GM08714 (cell line): ENCODE results near the gene EFCAB10.
A peak's percentile ranks its signal among the peaks of the same experiment; 100 is the strongest.

ENCODE experiments used
- H3K4me3 ChIP-seq: fragments of 200-500 bp; sonication (Bioruptor generic); 2 replicates; pipeline ENCODE4 v1.5.1; 2014; ENCODE audit warnings: mild to moderate bottlenecking, low read length, inconsistent platforms
- ZNF274 ChIP-seq: IDR thresholded peaks from 2 replicates; pipeline ENCODE4 v1.6.1; 2012; ENCODE audit warnings: mild to moderate bottlenecking, low read depth, low read length

EFCAB10 gene

DNA sequence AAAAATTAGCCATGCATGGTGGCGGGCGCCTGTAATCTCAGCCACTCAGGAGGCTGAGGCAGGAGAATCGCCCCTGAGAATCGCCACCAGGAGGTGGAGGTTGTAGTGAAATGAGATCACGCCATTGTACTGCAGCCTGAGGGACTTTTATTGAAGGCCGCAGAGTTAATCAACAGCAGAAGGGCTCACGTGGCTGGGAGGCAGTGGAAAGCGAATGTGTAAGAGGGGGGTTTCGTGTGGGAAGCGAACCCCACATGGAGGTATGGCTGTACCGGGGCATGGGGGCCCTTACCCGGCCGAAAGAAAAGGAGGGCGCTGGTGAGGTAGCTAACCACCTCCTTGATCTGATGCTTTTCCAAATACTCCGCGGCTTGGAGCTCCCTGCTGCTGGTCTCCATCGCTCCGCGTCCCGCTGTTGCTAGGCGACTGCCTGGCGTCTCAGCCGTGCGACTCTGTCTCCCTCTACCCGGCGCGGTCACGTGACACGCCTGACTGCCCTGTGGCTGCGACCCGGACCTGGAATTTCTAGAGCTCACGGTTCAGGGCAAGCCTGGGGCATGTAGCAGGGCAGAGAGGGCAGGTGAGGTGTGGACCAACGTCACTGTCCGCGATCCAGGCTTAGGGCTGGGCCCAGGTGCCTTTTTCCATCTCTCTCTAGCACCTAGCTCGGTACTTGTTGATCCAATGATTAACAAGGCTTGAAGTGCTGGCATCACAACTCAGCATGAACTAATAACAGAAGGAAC, at the start of gene EFCAB10:
TSS of gene EFCAB10 (minus strand) at position 428 of the 746 bp plus-strand sequence. CDS start at position 398, 30 bp downstream.
- TF ChIP-seq ZNF274: no peak
- peak within 1 kb of the TSS; percentile 57; the same call in 1 of the 2 replicates for H3K4me3 ChIP-seq

DNA sequence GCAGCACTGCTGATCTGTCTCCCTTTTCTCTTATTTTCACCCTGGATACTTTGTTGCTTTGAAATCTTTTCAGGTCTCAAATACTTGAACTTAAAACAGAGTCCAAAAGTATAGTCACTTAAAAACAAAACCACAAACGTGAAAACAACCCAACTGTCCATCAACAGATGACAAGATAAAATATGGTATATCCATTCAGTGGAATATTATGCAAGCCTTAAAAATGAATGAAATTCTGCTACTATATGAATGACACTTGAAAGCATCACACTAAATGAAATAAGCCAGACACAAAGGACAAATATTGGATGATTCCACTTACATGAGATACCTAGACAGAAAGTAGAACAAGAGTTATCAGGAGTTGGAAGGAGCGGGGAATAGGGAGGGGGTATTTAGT, 44.7 kb upstream of the EFCAB10 start:
- H3K4me3 ChIP-seq: no peak overlapping the region
- no peak for TF ChIP-seq ZNF274

DNA sequence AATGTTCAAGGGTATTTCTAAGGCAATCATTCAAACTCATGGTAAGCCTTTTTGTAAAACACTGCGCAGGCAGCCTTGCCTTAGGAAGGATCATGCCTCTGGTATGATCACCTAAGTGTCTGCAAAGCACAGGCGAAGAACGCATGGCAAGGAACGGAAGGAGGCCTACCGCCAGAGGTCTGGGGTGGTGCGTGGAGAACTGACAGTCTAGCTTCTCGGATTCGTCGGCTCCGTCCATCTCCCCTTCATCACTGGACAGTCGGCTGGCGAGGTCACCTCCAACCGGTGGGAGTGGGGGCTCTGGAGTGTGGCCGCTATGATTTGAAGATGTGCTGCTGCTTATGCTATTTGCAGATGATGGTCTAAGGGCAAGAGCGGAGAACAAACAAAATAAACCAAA, 42.6 kb upstream of the EFCAB10 start:
- no peak overlapping the region for H3K4me3 ChIP-seq
- TF ChIP-seq ZNF274: no peak

DNA sequence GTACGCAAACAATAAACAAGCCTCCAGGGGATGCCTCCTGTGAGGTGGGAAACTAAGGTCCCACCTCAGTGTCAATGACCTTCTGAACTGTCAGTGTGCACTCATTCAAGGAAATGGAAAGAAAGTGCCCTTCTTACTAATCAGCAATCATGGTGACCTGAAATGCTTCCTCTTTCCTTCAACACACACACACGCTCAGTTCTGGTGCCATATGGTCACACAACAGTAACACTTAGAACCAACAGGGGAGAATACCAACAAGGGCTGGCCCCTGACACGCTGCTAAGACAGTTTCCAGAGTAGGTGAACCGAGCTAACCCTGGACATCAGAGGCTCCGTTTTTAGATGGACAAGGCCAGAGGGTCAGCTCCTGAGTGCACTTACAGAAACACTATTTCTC, 42.1 kb upstream of the EFCAB10 start:
- no peak for TF ChIP-seq ZNF274
- H3K4me3 ChIP-seq: no peak overlapping the region

GRCh38 chr7:105622106-105622731, 40.9 kb upstream of the EFCAB10 start:
- H3K4me3 ChIP-seq: no peak overlapping the region
- TF ChIP-seq ZNF274: no peak

DNA sequence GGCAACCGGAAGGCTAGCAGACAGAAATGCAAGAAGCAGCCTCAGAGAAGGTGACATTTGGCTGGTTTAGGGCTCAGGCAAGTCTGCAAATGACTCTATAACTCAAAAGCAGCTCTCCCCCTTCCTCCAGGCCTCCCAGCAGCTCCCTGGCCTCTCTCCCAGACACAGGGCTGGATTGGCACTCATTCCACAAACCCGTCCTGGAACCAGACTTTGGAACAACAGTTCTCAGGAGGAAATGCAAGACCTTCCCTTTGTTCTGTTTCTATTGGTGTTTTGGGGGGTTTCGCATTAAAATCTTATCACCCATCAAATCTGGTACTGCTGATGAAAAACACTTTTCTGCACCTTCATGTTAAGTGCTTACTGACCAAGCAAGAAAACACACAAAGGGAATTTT, 40.3 kb upstream of the EFCAB10 start:
- TF ChIP-seq ZNF274: no peak
- no peak overlapping the region for H3K4me3 ChIP-seq

DNA sequence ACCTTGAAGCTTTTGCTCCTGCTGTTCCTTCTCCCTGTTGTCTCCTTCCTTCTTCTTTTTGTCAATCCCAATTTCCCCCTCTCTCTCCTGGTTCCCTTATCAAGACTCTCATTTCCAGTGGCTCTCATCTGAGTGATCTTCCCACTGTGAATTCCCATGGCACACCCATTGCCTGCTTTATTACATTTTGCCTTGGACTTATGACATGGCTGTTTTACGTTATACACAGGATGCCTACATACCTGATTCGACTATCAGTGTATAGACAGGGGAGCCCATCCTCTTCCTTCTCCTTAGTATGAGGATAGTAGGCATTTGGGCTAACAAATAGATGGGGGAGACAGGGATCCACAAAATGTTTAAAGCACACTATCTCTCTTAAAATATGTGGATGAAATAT, 39.9 kb upstream of the EFCAB10 start:
- H3K4me3 ChIP-seq: no peak overlapping the region
- no peak for TF ChIP-seq ZNF274

GRCh38 chr7:105619590-105619989, 38.3 kb upstream of the EFCAB10 start:
- TF ChIP-seq ZNF274: no peak
- no peak overlapping the region for H3K4me3 ChIP-seq

DNA sequence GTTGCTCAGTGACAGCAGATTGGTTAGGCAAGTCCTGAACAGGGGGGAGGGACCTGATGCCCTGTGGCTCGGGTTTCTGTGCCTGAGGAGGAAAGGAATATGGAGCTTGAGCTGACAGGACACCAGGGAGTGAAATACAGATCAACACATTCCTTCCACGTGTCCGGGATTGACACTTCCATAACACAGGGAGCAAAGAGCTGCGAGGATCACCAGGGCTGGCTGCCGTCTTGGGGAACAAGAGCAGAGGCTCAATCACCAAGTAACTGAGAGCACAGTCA, 36.7 kb upstream of the EFCAB10 start:
- TF ChIP-seq ZNF274: no peak
- H3K4me3 ChIP-seq: no peak overlapping the region

- H3K4me3 ChIP-seq: no peak overlapping the region
- TF ChIP-seq ZNF274: no peak
Measured at GRCh38 chr7:105617280-105618015, 36.2 kb upstream of the EFCAB10 start.

DNA sequence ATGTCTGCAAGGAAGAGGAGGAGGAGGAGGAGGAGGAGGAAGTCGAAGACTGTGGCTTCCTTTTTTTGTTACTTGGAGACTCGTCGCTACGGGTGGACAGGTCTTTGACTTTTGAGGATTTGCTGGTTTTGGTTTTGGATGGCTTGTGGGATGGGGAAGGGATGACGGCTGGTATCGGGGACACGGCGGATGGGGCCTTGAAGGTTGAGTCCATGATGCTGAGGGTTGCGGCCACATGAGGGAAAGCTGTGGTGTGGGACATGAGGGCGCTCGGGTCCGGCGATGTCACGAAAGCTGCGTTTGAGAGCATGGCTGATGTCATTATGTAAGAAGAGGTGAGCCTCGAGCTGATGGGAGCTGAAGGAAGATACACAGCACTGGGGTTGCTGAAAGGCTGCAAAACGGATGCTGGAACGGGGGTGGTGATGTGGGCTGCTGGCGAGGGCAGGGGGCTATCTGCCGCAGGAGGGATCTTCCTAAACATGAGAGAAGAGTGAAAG, 33.1 kb upstream of the EFCAB10 start:
- no peak overlapping the region for H3K4me3 ChIP-seq
- TF ChIP-seq ZNF274: no peak

GRCh38 chr7:105613611-105614330, 32.5 kb upstream of the EFCAB10 start:
- no peak for TF ChIP-seq ZNF274
- no peak overlapping the region for H3K4me3 ChIP-seq

DNA sequence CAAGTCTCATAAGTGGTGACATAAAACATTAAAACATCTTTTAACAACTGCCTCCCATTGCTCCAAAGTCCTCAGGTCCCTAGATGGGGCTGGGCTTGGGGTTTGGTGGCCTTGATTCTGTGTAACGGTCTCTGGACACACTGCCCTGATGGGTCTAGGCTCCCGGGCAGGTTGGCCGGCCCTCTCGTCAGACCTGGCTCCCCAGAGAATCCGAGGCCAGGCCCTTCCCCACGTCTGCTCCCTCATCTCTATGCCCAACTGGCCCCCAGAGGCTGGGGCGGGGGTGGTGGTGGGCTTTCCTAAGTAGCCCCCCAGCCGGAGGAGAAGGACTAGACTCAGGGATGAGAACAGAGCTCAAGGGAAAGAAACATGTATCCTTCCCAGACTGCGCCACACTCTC, 31.5 kb upstream of the EFCAB10 start:
- no peak for TF ChIP-seq ZNF274
- H3K4me3 ChIP-seq: no peak overlapping the region
